ENCODE measurements around the gene INSYN2B. TPM values are rescaled to one million over a fixed set of nuclear protein-coding genes. Genes with fewer than 3 reads are reported as not detected.

Gene INSYN2B
- total RNA-seq, 4 donors from 2014 or later: not detected

GRCh38 chr5:169889572-169889971 is 90.7 kb downstream of the INSYN2B start:
- H3K27ac ChIP-seq: no peak overlapping the region
- no peak for TF ChIP-seq POLR2AphosphoS5 (IDR thresholded peaks at IDR 0.05)
- TF ChIP-seq, protein P1, sequence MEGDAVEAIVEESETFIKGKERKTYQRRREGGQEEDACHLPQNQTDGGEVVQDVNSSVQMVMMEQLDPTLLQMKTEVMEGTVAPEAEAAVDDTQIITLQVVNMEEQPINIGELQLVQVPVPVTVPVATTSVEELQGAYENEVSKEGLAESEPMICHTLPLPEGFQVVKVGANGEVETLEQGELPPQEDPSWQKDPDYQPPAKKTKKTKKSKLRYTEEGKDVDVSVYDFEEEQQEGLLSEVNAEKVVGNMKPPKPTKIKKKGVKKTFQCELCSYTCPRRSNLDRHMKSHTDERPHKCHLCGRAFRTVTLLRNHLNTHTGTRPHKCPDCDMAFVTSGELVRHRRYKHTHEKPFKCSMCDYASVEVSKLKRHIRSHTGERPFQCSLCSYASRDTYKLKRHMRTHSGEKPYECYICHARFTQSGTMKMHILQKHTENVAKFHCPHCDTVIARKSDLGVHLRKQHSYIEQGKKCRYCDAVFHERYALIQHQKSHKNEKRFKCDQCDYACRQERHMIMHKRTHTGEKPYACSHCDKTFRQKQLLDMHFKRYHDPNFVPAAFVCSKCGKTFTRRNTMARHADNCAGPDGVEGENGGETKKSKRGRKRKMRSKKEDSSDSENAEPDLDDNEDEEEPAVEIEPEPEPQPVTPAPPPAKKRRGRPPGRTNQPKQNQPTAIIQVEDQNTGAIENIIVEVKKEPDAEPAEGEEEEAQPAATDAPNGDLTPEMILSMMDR (IDR thresholded peaks at IDR 0.05): no peak
- no peak for TF ChIP-seq POLR2A (IDR thresholded peaks at IDR 0.05)
- no peak for TF ChIP-seq EP300 (IDR thresholded peaks at IDR 0.05)
- ATAC-seq: no peak
- WGBS, 2 donors (ENCODE audit: low coverage in 1 of 2): 67 to 69% methylated on average over 4 of the region's 4 CpGs
- H3K4me1 ChIP-seq: no peaks in the 10 kb centered on the region
- H3K9me3 ChIP-seq: no peaks in the 10 kb centered on the region
- no peak overlapping the region for H3K4me3 ChIP-seq
- H3K36me3 ChIP-seq: no peaks in the 10 kb centered on the region
- peaks cover 6% of the 10 kb centered on the region for H3K27me3 ChIP-seq

GRCh38 chr5:169886677-169887076 is 93.6 kb downstream of the INSYN2B start:
- H3K27me3 ChIP-seq: peaks cover 19% of the 10 kb centered on the region
- H3K9me3 ChIP-seq: no peaks in the 10 kb centered on the region
- 89 to 90% methylated on average over 3 to 4 of the region's 4 CpGs for WGBS, 2 donors (ENCODE audit: low coverage in 1 of 2)
- no peaks in the 10 kb centered on the region for H3K36me3 ChIP-seq
- no peak overlapping the region for H3K4me3 ChIP-seq
- no peak overlapping the region for H3K27ac ChIP-seq
- ATAC-seq: no peak
- no peak for TF ChIP-seq POLR2AphosphoS5 (IDR thresholded peaks at IDR 0.05)
- TF ChIP-seq POLR2A (IDR thresholded peaks at IDR 0.05): no peak
- H3K4me1 ChIP-seq: no peaks in the 10 kb centered on the region

- no peaks in the 10 kb centered on the region for H3K9me3 ChIP-seq
- ATAC-seq: no peak
- H3K4me1 ChIP-seq: no peaks in the 10 kb centered on the region
- no peak overlapping the region for H3K4me3 ChIP-seq
- WGBS, 2 donors (ENCODE audit: low coverage in 1 of 2): 69 to 78% methylated on average over 2 of the region's 2 CpGs
- no peaks in the 10 kb centered on the region for H3K36me3 ChIP-seq
- no peak overlapping the region for H3K27ac ChIP-seq
- H3K27me3 ChIP-seq: peaks cover 19% of the 10 kb centered on the region
- TF ChIP-seq POLR2AphosphoS5 (IDR thresholded peaks at IDR 0.05) (no peak), POLR2A (IDR thresholded peaks at IDR 0.05) (no peak), EP300 (IDR thresholded peaks at IDR 0.05) (no peak)
- TF ChIP-seq, protein P1 (IDR thresholded peaks at IDR 0.05): no peak
Observed at GRCh38 chr5:169886033-169886432, 94.3 kb downstream of the INSYN2B start.

GRCh38 chr5:169881702-169882303 is 98.5 kb downstream of the INSYN2B start:
- H3K27ac ChIP-seq: no peak overlapping the region
- no peak overlapping the region for H3K4me3 ChIP-seq
- TF ChIP-seq POLR2A (IDR thresholded peaks at IDR 0.05) (no peak), EP300 (IDR thresholded peaks at IDR 0.05) (no peak), POLR2AphosphoS5 (IDR thresholded peaks at IDR 0.05) (no peak)
- TF ChIP-seq, protein P1 (IDR thresholded peaks at IDR 0.05): no peak
- H3K36me3 ChIP-seq: no peaks in the 10 kb centered on the region
- no peaks in the 10 kb centered on the region for H3K9me3 ChIP-seq
- no peaks in the 10 kb centered on the region for H3K4me1 ChIP-seq
- peaks cover 19% of the 10 kb centered on the region for H3K27me3 ChIP-seq
- WGBS, 2 donors (ENCODE audit: low coverage in 1 of 2): 63 to 76% methylated on average over 4 to 5 of the region's 5 CpGs
- no peak for ATAC-seq

DNA sequence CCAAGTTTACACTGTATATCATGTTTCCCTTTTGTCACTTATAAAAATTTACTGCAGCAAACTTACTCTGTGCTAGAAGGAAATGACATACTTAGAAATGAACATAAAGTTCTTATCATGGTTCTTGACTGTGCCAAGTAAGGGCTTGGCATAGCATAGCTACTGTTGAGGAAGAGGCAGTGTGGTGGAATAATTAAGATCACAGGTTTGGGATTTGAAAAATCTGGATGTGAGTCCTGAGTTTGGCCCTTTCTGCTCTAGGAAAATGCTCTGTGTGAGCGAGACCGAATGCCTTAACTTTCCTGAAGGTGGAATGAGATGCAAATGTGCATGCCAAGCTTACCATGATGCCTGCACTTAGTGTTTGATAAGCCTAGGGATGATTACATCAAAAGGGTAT is 99.5 kb downstream of the INSYN2B start:
- ATAC-seq: no peak
- Histone ChIP-seq H3K36me3 (no peaks in the 10 kb centered on the region), H3K27ac (no peak overlapping the region), H3K27me3 (peaks cover 19% of the 10 kb centered on the region), H3K4me3 (no peak overlapping the region), H3K4me1 (no peaks in the 10 kb centered on the region), H3K9me3 (no peaks in the 10 kb centered on the region)
- WGBS, 2 donors (ENCODE audit: low coverage in 1 of 2): 88 to 96% methylated on average over 2 of the region's 2 CpGs
- TF ChIP-seq POLR2A (IDR thresholded peaks at IDR 0.05) (no peak), POLR2AphosphoS5 (IDR thresholded peaks at IDR 0.05) (no peak), EP300 (IDR thresholded peaks at IDR 0.05) (no peak)
- TF ChIP-seq, protein P1 (IDR thresholded peaks at IDR 0.05): no peak

Measured in gastroesophageal sphincter (tissue), 4 donors.